H1 (cell line): Measurements from ENCODE around the gene FHL1. TPM values are rescaled to one million over a fixed set of nuclear protein-coding genes. Genes with fewer than 3 reads are reported as not detected.

Source experiments
- CTCF ChIA-PET: fragments of 300-600 bp; sonication (Branson Sonifier 250); formaldehyde crosslinking; loops from one replicate; lab custom pipeline; 2021; ENCODE audit not compliant: partially characterized antibody; lab: Charles Lee
- POLR2A ChIA-PET: fragments of 300-600 bp; sonication (Branson Sonifier 250); formaldehyde crosslinking; loops from one replicate; lab custom pipeline; 2021; ENCODE audit warnings: inconsistent platforms; ENCODE audit not compliant: partially characterized antibody; lab: Charles Lee
- DNase-seq, 2 experiments: peaks; one replicate each; pipeline versions ENCODE4 v3.0.0 to v3.0.0-alpha.2; 2010 to 2022; ENCODE audit warnings: low spot score in 2 of 2, low read depth in 1 of 2, mixed read lengths in 1 of 2
- FAIRE-seq: peaks from 2 replicates; lab custom pipeline; 2011; peaks lifted over from hg19 to GRCh38; lab: Jason Lieb, UNC
- H2AFZ ChIP-seq: 2 replicates; pipeline ENCODE4 v1.8.1; 2012; ENCODE audit warnings: low read length, inconsistent platforms
- H2AK5ac ChIP-seq: 2 replicates; pipeline ENCODE4 v1.6.1; 2013; ENCODE audit warnings: low read depth, low read length
- H2BK120ac ChIP-seq: replicated peaks from 2 replicates; pipeline ENCODE3; 2013; ENCODE audit warnings: low read depth, low read length, inconsistent platforms
- H2BK12ac ChIP-seq: 2 replicates; pipeline ENCODE4 v1.6.1; 2013; ENCODE audit warnings: low read depth, low read length
- H2BK15ac ChIP-seq: 2 replicates; pipeline ENCODE4 v1.6.1; 2013; ENCODE audit warnings: low read length
- H2BK20ac ChIP-seq: 2 replicates; pipeline ENCODE4 v1.6.1; 2013; ENCODE audit warnings: low read length
- H2BK5ac ChIP-seq: 2 replicates; pipeline ENCODE4 v1.6.1; 2013; ENCODE audit warnings: low read depth, low read length
- H3K14ac ChIP-seq: 2 replicates; pipeline ENCODE4 v1.6.1; 2013; ENCODE audit warnings: inconsistent platforms; ENCODE audit not compliant: insufficient read length
- H3K18ac ChIP-seq: 2 replicates; pipeline ENCODE4 v1.6.1; 2013; ENCODE audit warnings: low read length; ENCODE audit errors: extremely low read depth
- H3K23ac ChIP-seq: 2 replicates; pipeline ENCODE4 v1.6.1; 2013; ENCODE audit warnings: inconsistent platforms; ENCODE audit not compliant: insufficient read length
- H3K23me2 ChIP-seq: 2 replicates; pipeline ENCODE4 v1.6.1; 2013; ENCODE audit warnings: low read depth, low read length
- H3K27ac ChIP-seq: 2 replicates; pipeline ENCODE4 v1.6.1; 2011; ENCODE audit warnings: low read depth, low read length, inconsistent platforms
- H3K27me3 ChIP-seq, 4 experiments: replicated peaks in 1 of 4; 1 replicate in 1 of 4; 2 replicates in 3 of 4; pipeline versions ENCODE4 v1.6.1 to v1.8.1; 2011 to 2013; ENCODE audit warnings: low read length in 3 of 4, mild to moderate bottlenecking in 3 of 4, inconsistent platforms in 2 of 4, mixed read lengths in 2 of 4, moderate library complexity in 1 of 4; ENCODE audit not compliant: control insufficient read depth in 3 of 4, insufficient read depth in 3 of 4; ENCODE audit errors: extremely low read depth in 1 of 4
- H3K36me3 ChIP-seq, 4 experiments: 2 replicates each; pipeline versions ENCODE4 v1.6.1 to v1.8.1; 2011 to 2013; ENCODE audit warnings: mild to moderate bottlenecking in 4 of 4, low read length in 3 of 4, moderate library complexity in 2 of 4, control low read depth in 1 of 4, inconsistent platforms in 1 of 4; ENCODE audit not compliant: insufficient read depth in 4 of 4, control insufficient read depth in 2 of 4
- H3K4ac ChIP-seq: replicated peaks from 2 replicates; pipeline ENCODE3; 2013; ENCODE audit warnings: low read length, low read depth, mixed read lengths, inconsistent platforms; ENCODE audit not compliant: insufficient read length
- H3K4me1 ChIP-seq, 4 experiments: replicated peaks in 1 of 4; 1 replicate in 1 of 4; 2 replicates in 3 of 4; pipeline versions ENCODE4 v1.6.1 to v1.8.1; 2011 to 2013; ENCODE audit warnings: low read length in 3 of 4, inconsistent platforms in 2 of 4, mixed read lengths in 1 of 4; ENCODE audit not compliant: insufficient read depth in 4 of 4, control insufficient read depth in 3 of 4
- H3K4me2 ChIP-seq, 2 experiments: 2 replicates each; pipeline versions ENCODE4 v1.6.1 to v1.8.1; 2011 to 2013; ENCODE audit warnings: low read depth in 2 of 2, low read length in 2 of 2, control low read depth in 1 of 2, inconsistent platforms in 1 of 2, mild to moderate bottlenecking in 1 of 2; ENCODE audit not compliant: insufficient read depth in 1 of 2
- H3K4me3 ChIP-seq, 4 experiments: fragments of 200-600, 300-600 bp in 1 of 4; sonication (generic), shearing (Covaris generic), sonication (Bioruptor Twin) in 1 of 4; 2 replicates each; pipeline versions ENCODE4 v1.5.1 to v1.8.1; 2011 to 2016; ENCODE audit warnings: low read length in 4 of 4, low read depth in 3 of 4, control low read depth in 2 of 4, inconsistent platforms in 2 of 4, mild to moderate bottlenecking in 2 of 4, mixed read lengths in 1 of 4, moderate library complexity in 1 of 4; ENCODE audit not compliant: insufficient read depth in 2 of 4; ENCODE audit errors: extremely low read depth in 1 of 4
- H3K56ac ChIP-seq: replicated peaks from 2 replicates; pipeline ENCODE3; 2013; ENCODE audit warnings: low read depth, mild to moderate bottlenecking, mixed read lengths, low read length, inconsistent platforms; ENCODE audit not compliant: insufficient read length
- H3K79me1 ChIP-seq: 2 replicates; pipeline ENCODE4 v1.6.1; 2013; ENCODE audit warnings: low read depth, low read length, control low read depth
- H3K79me2 ChIP-seq, 2 experiments: 2 replicates each; pipeline versions ENCODE4 v1.6.1 to v1.8.1; 2012 to 2013; ENCODE audit warnings: low read length in 2 of 2, mild to moderate bottlenecking in 2 of 2, inconsistent platforms in 1 of 2; ENCODE audit not compliant: insufficient read depth in 2 of 2, control insufficient read depth in 1 of 2
- H3K9ac ChIP-seq, 4 experiments: replicated peaks in 1 of 4; 1 replicate in 1 of 4; 2 replicates in 3 of 4; pipeline versions ENCODE4 v1.6.1 to v1.8.1; 2011 to 2013; ENCODE audit warnings: low read depth in 3 of 4, low read length in 3 of 4, control low read depth in 2 of 4, mild to moderate bottlenecking in 2 of 4, moderate library complexity in 2 of 4, inconsistent platforms in 1 of 4; ENCODE audit errors: extremely low read depth in 1 of 4
- H3K9me3 ChIP-seq, 2 experiments: 2 replicates each; pipeline versions ENCODE4 v1.6.1 to v1.8.1; 2012 to 2013; ENCODE audit warnings: mild to moderate bottlenecking in 2 of 2, moderate library complexity in 2 of 2, control low read depth in 1 of 2, inconsistent platforms in 1 of 2, low read depth in 1 of 2, low read length in 1 of 2, mixed read lengths in 1 of 2; ENCODE audit not compliant: insufficient read depth in 2 of 2
- H4K20me1 ChIP-seq, 2 experiments: replicated peaks in 1 of 2; 2 replicates each; pipeline versions ENCODE3 to v1.8.1; 2011 to 2013; ENCODE audit warnings: inconsistent platforms in 2 of 2, low read length in 2 of 2, mild to moderate bottlenecking in 1 of 2; ENCODE audit not compliant: insufficient read depth in 2 of 2, control insufficient read depth in 1 of 2
- H4K5ac ChIP-seq: 2 replicates; pipeline ENCODE4 v1.6.1; 2013; ENCODE audit warnings: low read length, low read depth, mixed read lengths, inconsistent platforms; ENCODE audit not compliant: insufficient read length
- H4K8ac ChIP-seq: 2 replicates; pipeline ENCODE4 v1.8.0; 2013; ENCODE audit warnings: mild to moderate bottlenecking, moderate library complexity, low read length, inconsistent platforms; ENCODE audit not compliant: insufficient read depth; ENCODE audit errors: extremely low read depth
- H4K91ac ChIP-seq: replicated peaks from 2 replicates; pipeline ENCODE3; 2013; ENCODE audit warnings: low read length, mixed read lengths, inconsistent platforms; ENCODE audit not compliant: insufficient read length
- FOSL1 ChIP-seq: IDR thresholded peaks from 2 replicates; pipeline ENCODE4 v1.6.1; 2011; ENCODE audit warnings: mild to moderate bottlenecking, low read depth, low read length, moderate library complexity; ENCODE audit not compliant: insufficient read depth
- WGBS, 2 experiments: shearing (Covaris generic) in 1 of 2; methylation state at CpG; one replicate each; pipeline versions ENCODE4 v1.1.6 to v1.1.7; 2013 to 2015; ENCODE audit warnings: low lambda C conversion rate in 2 of 2, mixed read lengths in 2 of 2, inconsistent platforms in 1 of 2, low coverage in 1 of 2, missing lambda C conversion rate in 1 of 2; ENCODE audit not compliant: insufficient replicate concordance in 2 of 2, insufficient coverage in 1 of 2, insufficient read length in 1 of 2; ENCODE audit errors: extremely low coverage in 1 of 2, missing lambda C conversion rate in 1 of 2; 5-methylcytosine and 5-hydroxymethylcytosine counted together
- polyA plus RNA-seq, 7 experiments: library from polyadenylated mRNA; depleted of rRNA in 3 of 7; stranded (reverse) in 5 of 7; unstranded in 2 of 7; fragments of >200 nt in 5 of 7; fragments of 200-250 nt in 2 of 7; gene quantifications; 1 replicate in 5 of 7; 2 replicates in 1 of 7; 4 replicates in 1 of 7; pipeline versions ENCODE4 v1.2.1 to v1.2.3, GENCODE V29; 2011 to 2013; ENCODE audit warnings: missing spikeins in 2 of 7, mixed read lengths in 2 of 7
- total RNA-seq: library from RNA; stranded (reverse); fragmentation: NEBNext Ultra II Directional; extraction: Animal tissue kit (Norgen Biotek cat#: 25700); gene quantifications from 2 replicates; pipeline ENCODE4 v1.2.1, GENCODE V29; 2021

FHL1 gene
- total and polyA plus RNA-seq, 2 of the 8 experiments (the other 6 are each of a cell fraction or from before 2014, with no cell fraction given): 45.0 to 56.5 TPM

DNA sequence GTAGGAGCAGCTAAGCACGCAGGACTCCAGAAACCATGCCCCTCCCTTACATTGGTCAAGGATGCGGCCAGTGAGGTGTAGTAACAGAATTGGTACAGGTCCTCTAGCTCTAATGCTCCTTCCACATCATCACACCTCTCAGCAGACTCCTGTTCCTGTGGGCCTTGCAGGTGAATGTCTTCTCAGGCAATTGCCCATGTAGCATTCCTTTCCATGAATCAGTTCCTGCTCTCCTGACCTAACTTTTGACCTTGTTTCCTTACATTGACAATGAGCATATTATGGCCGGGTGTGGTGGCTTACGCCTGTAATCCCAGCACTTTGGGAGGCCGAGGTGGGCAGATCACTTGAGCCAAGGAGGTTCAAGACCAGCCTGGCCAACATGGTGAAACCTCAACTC is 72.6 kb downstream of the FHL1 start:
- H3K18ac ChIP-seq: no peak overlapping the region
- H2BK5ac ChIP-seq: no peak overlapping the region
- H3K4me2 ChIP-seq: no peak overlapping the region
- H2BK120ac ChIP-seq: no peak overlapping the region
- H3K56ac ChIP-seq: no peak overlapping the region
- no peaks in the 10 kb centered on the region for H3K79me1 ChIP-seq
- no peak overlapping the region for H2AFZ ChIP-seq
- no peak overlapping the region for H3K27ac ChIP-seq
- FAIRE-seq (no peak), DNase-seq (no peak)
- no peak overlapping the region for H3K14ac ChIP-seq
- H3K9ac ChIP-seq: no peak overlapping the region
- no peak overlapping the region for H4K91ac ChIP-seq
- no peak overlapping the region for H2BK20ac ChIP-seq
- no peak overlapping the region for H4K8ac ChIP-seq
- H3K4me1 ChIP-seq: no peaks in the 10 kb centered on the region
- H2BK12ac ChIP-seq: no peak overlapping the region
- H3K4ac ChIP-seq: no peak overlapping the region
- no peaks in the 10 kb centered on the region for H3K9me3 ChIP-seq
- H3K36me3 ChIP-seq: peaks cover 5 to 41% (median 12%) of the 10 kb centered on the region in 4 experiments; a peak in 6 of 8 replicates
- no peak overlapping the region for H3K23ac ChIP-seq
- CTCF ChIA-PET: interaction anchor here (1.0 kb wide), 1 partner anchor 192 kb away, joined by 5 read pairs; no protein-coding TSS in a partner anchor
- no peak overlapping the region for H4K5ac ChIP-seq
- peaks cover 0 to 1% of the 10 kb centered on the region in 2 experiments for H4K20me1 ChIP-seq
- no peaks in the 10 kb centered on the region for H3K23me2 ChIP-seq
- H2BK15ac ChIP-seq: no peak overlapping the region
- H2AK5ac ChIP-seq: no peak overlapping the region
- H3K4me3 ChIP-seq: no peak overlapping the region
- POLR2A ChIA-PET: no interaction called here
- H3K79me2 ChIP-seq: no peaks in the 10 kb centered on the region
- WGBS, 2 experiments: 94% methylated on average over 5 of the region's 5 CpGs; no CpG with 5 or more reads in 1 of the 2 experiments
- no peaks in the 10 kb centered on the region for H3K27me3 ChIP-seq
- no peak for TF ChIP-seq FOSL1
